Right cardiac atrium (tissue), 5 donors: ENCODE measurements around the gene ARFGAP2. TPM values are rescaled to one million over a fixed set of nuclear protein-coding genes. Genes with fewer than 3 reads are reported as not detected.

Source experiments
- ATAC-seq, 2 donors: fragments of 200-7000 bp; cut with Tn5 transposase; one replicate each; pipeline versions ENCODE4 v1.8.0 to v1.9.1; 2020; ENCODE audit warnings: moderate library complexity in 2 of 2, mild to moderate bottlenecking in 1 of 2
- DNase-seq, 3 donors: peaks; one replicate each; pipeline ENCODE4 v3.0.0-alpha.2; 2020
- H3K27ac ChIP-seq: one replicate; pipeline ENCODE4 v1.5.1; 2013; ENCODE audit warnings: mild to moderate bottlenecking, low read length, control low read depth, moderate library complexity
- H3K27me3 ChIP-seq: one replicate; pipeline ENCODE4 v1.6.1; 2013; ENCODE audit not compliant: control insufficient read depth, insufficient read depth
- H3K4me1 ChIP-seq: one replicate; pipeline ENCODE4 v1.6.1; 2013; ENCODE audit warnings: low read length; ENCODE audit not compliant: control insufficient read depth, insufficient read depth
- H3K4me3 ChIP-seq: one replicate; pipeline ENCODE4 v1.5.1; 2013; ENCODE audit warnings: low read length, control low read depth
- H3K9me3 ChIP-seq: one replicate; pipeline ENCODE4 v1.6.1; 2013; ENCODE audit warnings: low read length; ENCODE audit not compliant: control insufficient read depth
- WGBS: extraction: QIAGEN DNeasy Blood & Tissue Kit; methylation state at CpG from one replicate; pipeline ENCODE4 v1.1.7; 2013; 5-methylcytosine and 5-hydroxymethylcytosine counted together
- intact Hi-C, 4 donors: fragments of 100-400 bp; cut with DNase I; formaldehyde crosslinking; loops; one replicate each; pipeline versions ENCODE4 v1.11.0 to v1.14.0; 2022 to 2023
- polyA plus RNA-seq: library from polyadenylated mRNA; stranded (reverse); fragments of 200-250 nt; gene quantifications from one replicate; pipeline ENCODE4 v1.2.3, GENCODE V29; 2013
- total RNA-seq, 4 donors: library from RNA; stranded (reverse); fragmentation: NEBNext Ultra II Directional; extraction: Animal tissue kit (Norgen Biotek cat#: 25700); gene quantifications; one replicate each; pipeline ENCODE4 v1.2.1, GENCODE V29; 2021
- donor health status: healthy with polysubstance abuse.
- donor health status: DM: no; HTN: yes; CAD: no.
- donor health status: DM: no; HTN: no; CAD: no.
- donor health status: DM: no; HTN: yes; CAD: no; lungs with severe emphysema.
- donor health status: DM: yes; HTN: yes; CAD: no.

ARFGAP2 gene
- total and polyA plus RNA-seq, 5 donors = 39.8 to 67.4 (median 51.5) TPM

DNA sequence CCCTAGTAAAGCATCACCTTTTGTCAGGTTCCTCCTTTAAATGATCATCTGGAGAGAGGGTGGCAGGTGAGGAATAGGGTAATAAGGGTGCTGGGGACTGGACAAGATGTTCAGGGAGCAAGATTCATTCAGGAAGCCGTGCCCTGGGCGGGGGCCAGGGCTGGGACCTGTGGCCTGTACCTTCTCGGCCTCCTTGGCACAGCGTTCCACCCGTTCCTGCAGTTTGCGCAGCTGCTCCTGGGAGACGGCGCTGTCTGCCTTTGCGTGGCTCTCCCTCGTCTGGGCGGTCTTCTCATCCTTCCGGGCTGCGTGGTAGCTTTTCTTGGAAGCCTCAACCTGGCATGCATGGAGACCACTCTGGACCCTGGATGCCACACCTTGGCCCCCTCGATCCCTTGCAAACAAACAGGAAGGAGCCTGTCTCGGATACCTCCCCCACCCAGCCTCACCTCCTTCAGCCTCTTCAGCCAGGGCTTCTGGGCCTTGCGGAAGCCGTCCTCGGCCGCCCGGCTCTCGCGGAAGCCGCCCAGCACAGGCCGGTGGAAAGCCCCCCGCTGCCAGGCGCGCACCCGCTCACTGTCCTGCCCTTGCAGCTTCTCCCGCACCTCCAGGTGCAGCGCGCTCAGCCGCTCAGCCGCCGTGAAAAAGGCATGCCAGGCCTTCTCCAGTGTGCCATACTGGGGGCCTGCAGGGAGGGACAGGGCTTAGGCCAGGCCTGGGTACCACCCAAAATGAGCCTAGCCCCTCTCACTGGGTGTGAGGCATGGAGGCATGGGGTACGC is 3.5 kb upstream of the ARFGAP2 start:
- Histone ChIP-seq H3K27me3 (no peaks in the 10 kb centered on the region), H3K27ac (no peak overlapping the region), H3K4me1 (peaks cover 13% of the 10 kb centered on the region), H3K4me3 (no peak overlapping the region), H3K9me3 (no peaks in the 10 kb centered on the region)
- ATAC-seq (no peak), DNase-seq (no peak)
- 93% methylated on average over 35 of the region's 35 CpGs for WGBS
- intact Hi-C loops = loop anchor here in 2 of 4 donors (5.0 to 10.0 kb wide), 2 partner anchors 77 to 175 kb away; partner anchors contain the start of genes MYBPC3 (in 1 of the 2) and NR1H3 (in 1 of the 2)

DNA sequence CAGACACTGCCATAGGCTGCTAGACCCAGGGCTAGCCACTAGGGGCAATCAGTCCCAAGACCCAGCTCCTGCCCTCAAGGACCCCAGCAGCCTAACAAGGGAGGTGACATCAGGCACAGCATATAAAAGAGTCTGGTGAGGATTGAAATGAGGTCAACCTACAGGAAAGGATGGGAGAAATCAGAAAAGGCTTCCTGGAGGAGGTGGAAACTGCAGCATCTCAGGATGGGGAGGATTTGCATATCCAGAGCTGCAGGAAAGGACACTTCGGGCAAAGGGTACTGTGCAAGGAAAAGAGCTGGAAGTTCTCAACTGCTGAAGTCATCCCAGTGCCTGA is 2.9 kb upstream of the ARFGAP2 start:
- H3K4me3 ChIP-seq = no peak overlapping the region
- peaks cover 13% of the 10 kb centered on the region for H3K4me1 ChIP-seq
- no peaks in the 10 kb centered on the region for H3K9me3 ChIP-seq
- intact Hi-C loops = loop anchor here in 2 of 4 donors (5.0 kb wide), 3 partner anchors 83 to 173 kb away; partner anchors contain the start of gene MYBPC3 (in 1 of the 2)
- no peak overlapping the region for H3K27ac ChIP-seq
- DNase-seq (no peak), ATAC-seq (no peak)
- no peaks in the 10 kb centered on the region for H3K27me3 ChIP-seq
- 95% methylated on average over 1 of the region's 1 CpG for WGBS

DNA sequence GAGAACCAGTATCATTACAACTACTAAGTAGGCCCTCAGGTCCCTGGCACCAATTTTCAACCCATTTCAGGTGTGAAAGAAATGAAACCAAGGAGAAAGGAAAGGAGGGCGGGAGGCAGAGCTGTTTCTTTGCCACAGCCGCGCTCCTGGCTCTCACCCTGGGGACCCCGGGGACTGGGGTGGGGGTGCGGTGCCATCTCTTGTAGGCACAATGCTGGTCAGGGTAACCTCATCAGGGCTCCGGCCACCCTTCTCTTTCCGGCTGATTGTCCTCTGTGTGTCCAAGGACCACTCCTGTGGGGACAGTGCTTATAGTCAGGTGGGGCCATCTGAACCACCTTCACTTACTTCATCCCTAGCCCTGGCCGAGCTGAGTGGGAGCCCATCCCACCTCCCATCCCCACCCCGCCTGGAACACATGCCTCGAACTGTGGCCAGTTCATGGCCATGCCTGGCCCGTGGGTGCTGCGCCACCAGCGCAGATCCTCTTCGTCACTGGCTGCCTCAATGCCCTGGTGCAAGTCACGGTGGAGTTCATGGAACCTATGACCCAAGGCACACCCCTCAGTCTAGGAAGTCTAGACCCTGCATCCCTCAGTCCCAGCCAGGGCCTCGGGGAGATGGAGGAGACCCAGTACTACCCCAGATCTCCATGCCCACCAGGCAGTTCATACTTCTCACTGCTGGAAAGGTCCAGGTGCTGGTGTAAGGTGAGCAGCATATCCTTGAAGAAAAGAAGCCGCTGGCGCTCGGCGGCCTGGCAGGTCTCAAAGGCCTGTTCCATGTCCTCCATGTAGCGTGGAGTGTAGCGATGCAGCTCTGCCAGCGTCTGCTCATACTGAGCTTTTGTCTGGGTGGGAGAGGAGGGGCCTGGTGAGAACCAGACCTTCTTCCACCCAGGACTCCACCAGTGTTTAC is 2.3 kb upstream of the ARFGAP2 start:
- intact Hi-C loops = loop anchor here in 2 of 4 donors (5.0 kb wide), 3 partner anchors 83 to 173 kb away; partner anchors contain the start of gene MYBPC3 (in 1 of the 2)

DNA sequence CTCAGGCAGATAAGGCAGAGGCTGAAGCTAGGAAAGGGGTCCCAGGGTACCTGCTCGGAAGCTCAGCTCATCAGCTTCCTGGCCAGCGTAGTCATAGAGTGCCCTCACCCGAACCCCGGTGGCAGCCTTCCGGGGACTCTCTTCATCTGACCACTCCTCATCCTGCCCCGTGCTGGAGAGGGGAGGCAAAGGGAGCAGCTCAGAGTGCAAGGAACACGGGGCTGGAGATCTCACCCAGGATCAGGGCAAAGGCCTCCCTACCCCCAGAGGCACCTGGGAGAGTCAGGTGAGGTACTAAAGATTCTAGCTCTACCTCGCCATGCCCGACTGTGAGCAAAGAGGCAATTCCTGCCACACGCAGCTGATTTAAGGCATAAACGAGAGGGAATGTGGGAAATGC is 1.6 kb upstream of the ARFGAP2 start:
- intact Hi-C loops = loop anchor here in 2 of 4 donors (5.0 kb wide), 3 partner anchors 84 to 174 kb away; partner anchors contain the start of gene MYBPC3 (in 1 of the 2)
- no peaks in the 10 kb centered on the region for H3K27me3 ChIP-seq
- H3K4me3 ChIP-seq = no peak overlapping the region
- H3K27ac ChIP-seq = peak overlapping the region; percentile 99
- 86% methylated on average over 11 of the region's 11 CpGs for WGBS
- no peaks in the 10 kb centered on the region for H3K9me3 ChIP-seq
- DNase-seq (no peak), ATAC-seq (no peak)
- H3K4me1 ChIP-seq = peaks cover 13% of the 10 kb centered on the region

More for the DNA sequence above, 2.3 kb upstream of the ARFGAP2 start:
- WGBS = 92% methylated on average over 23 of the region's 23 CpGs
- H3K9me3 ChIP-seq = no peaks in the 10 kb centered on the region
- H3K4me3 ChIP-seq = no peak overlapping the region
- ATAC-seq (no peak), DNase-seq (no peak)
- H3K4me1 ChIP-seq = peaks cover 13% of the 10 kb centered on the region
- no peaks in the 10 kb centered on the region for H3K27me3 ChIP-seq
- peak overlapping the region; percentile 99 for H3K27ac ChIP-seq

DNA sequence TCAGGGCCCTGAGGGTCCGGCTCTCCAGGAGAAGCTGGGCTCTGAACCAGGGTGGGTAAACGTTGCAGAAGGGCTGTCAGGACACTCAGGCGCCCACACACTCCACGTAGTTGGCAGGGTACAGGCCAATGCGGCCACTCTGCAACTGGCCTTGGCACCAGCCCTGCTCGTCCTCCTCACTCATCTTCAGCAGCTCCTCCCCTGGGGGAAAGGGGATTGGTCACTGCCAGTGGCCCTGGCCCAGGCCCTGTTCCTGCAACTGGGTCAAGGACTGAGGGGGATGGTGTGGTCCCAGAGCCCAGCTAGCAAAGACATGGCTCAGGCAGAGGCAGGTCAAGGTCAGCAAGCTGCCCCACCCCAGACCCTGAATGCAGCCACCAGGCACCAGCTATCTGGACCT is 1.2 kb upstream of the ARFGAP2 start:
- H3K9me3 ChIP-seq = no peaks in the 10 kb centered on the region
- H3K4me1 ChIP-seq = peaks cover 13% of the 10 kb centered on the region
- peak overlapping the region; percentile 99 for H3K27ac ChIP-seq
- H3K27me3 ChIP-seq = no peaks in the 10 kb centered on the region
- DNase-seq (peak; percentile 44 to 83 (median 73)), ATAC-seq (peak in 1 of 2 donors; percentile 3)
- intact Hi-C loops = loop anchor here in 2 of 4 donors (2.0 to 5.0 kb wide), 4 partner anchors 84 to 179 kb away; partner anchors contain the start of gene MYBPC3 (in 1 of the 2)
- H3K4me3 ChIP-seq = peak overlapping the region; percentile 57
- 27% methylated on average over 6 of the region's 6 CpGs for WGBS

DNA sequence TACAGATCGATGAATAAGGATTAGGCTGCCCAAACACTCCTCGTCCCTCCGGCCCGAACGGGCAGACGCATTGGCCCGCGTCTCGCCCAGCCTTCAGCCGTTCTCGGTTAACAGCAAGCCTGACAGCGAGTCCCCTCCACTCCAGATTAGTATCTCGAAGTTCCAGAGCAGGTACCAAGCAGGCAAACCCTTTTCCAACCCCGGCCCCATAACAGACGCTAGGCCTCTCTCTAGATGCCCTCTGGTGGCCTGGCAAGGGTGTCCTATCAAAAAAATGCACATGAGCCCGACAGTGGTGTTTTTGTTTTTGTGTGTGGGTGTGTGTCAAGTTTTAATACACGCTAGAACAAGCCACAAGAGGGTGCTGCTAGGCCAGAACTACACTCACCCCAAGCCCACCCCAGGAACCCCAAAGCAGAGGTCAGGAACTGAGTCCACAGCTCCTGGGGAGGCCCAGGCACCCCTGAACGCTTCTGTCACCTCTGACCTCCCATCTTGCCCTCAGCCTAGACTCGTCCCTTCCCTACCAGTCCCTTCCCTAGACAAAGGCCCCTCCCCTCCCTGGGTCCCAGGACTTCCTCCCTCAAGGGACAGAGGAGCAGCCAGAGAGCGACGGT is 658 bp upstream of the ARFGAP2 start:
- DNase-seq (peak; percentile 56 to 84 (median 81)), ATAC-seq (peak; percentile 54 to 59)
- no peaks in the 10 kb centered on the region for H3K9me3 ChIP-seq
- 2% methylated on average over 21 of the region's 21 CpGs for WGBS
- H3K27ac ChIP-seq = peak overlapping the region; percentile 99
- H3K4me1 ChIP-seq = peaks cover 13% of the 10 kb centered on the region
- intact Hi-C loops = loop anchor here in 2 of 4 donors (2.0 to 5.0 kb wide), 4 partner anchors 85 to 179 kb away; partner anchors contain the start of gene MYBPC3 (in 1 of the 2)
- H3K4me3 ChIP-seq = peak overlapping the region; percentile 57
- no peaks in the 10 kb centered on the region for H3K27me3 ChIP-seq

DNA sequence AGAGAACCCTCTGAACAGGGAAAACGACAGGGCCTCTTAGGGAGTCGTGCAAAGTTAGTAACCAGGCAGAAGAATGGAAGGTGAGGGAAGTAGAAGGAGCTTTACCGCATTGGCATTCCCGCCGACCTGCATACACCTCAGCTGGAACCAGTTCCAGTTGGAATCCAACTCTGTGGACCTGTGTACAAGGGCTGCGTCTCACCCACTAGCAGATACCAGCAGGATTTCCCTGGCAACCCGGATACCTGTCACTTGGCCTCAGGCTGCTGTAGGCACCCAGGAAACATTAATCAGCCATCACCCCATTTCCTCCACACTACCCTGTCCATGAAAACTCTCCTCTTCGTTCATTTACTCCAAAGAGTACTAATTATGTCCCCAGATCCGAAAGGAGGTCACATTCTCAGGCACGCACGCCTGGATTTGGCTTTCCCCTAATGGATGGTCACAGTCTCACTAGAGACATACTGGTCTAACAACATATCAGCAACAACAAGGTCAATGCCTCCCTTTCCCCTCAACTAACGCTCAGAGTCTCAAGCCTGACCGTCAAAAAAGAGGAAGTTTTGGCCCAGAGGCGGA is 842 bp downstream of the ARFGAP2 start:
- no peaks in the 10 kb centered on the region for H3K9me3 ChIP-seq
- H3K27me3 ChIP-seq = no peaks in the 10 kb centered on the region
- peak overlapping the region; percentile 82 for H3K4me3 ChIP-seq
- DNase-seq (no peak), ATAC-seq (no peak)
- peaks cover 13% of the 10 kb centered on the region for H3K4me1 ChIP-seq
- peak overlapping the region; percentile 91 for H3K27ac ChIP-seq
- whole genome bisulfite sequencing = 30% methylated on average over 14 of the region's 14 CpGs
- intact Hi-C loops = loop anchor here in 2 of 4 donors (2.0 to 5.0 kb wide), 4 partner anchors 86 to 181 kb away; partner anchors contain the start of gene MYBPC3 (in 1 of the 2)

DNA sequence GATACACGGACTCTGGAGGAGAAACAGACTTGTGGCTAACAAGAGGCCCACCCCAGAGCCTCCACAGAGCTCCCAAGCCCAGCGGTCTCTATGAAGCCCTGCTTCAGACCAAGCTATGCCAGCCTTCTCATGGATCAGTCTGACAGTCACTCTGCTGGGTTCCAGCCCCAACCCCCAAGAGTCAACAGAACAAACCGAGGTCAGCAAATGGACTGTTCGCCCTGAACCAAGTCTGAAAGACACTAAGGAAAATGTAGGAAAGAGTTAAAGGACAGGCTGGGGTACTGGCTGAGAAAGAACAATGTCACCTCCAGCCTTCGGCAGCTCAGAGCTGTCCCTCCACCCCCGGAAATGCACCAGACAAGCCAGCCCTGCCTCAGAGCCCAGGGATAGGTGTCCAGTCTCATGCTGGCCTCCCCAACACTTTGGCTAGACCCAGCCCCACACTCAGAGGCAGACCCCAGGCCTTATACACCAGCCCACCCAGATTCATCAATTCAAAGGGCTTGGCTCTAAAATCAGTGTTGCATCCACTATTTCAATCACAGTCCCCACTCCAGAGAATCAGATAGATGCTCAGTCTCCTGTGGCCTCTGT is 3.8 kb downstream of the ARFGAP2 start:
- DNase-seq (no peak), ATAC-seq (no peak)
- no peak overlapping the region for H3K4me3 ChIP-seq
- H3K27me3 ChIP-seq = no peaks in the 10 kb centered on the region
- no peaks in the 10 kb centered on the region for H3K9me3 ChIP-seq
- intact Hi-C loops = no loop called here
- 68% methylated on average over 6 of the region's 6 CpGs for WGBS
- H3K4me1 ChIP-seq = peaks cover 10% of the 10 kb centered on the region
- no peak overlapping the region for H3K27ac ChIP-seq

DNA sequence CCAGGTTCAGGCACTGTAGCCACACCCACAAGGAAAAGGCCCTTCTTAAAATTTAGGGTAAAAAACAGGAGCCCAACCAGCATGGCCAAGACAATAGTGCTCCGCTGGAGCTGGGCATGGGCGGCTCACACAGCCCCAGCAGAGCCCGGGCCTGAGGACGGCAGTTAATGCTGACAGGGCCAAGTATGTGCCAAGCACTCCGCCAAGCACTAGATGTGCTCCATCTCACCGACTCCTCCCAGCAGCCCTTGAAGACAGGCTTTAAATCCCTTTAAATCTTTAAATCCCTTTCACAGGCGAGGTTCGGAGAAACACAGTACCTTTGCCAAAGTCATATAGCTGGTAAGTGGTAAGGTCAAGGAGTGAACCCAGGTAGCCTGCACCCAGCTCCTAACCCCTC is 4.8 kb downstream of the ARFGAP2 start:
- Histone ChIP-seq H3K4me1 (peaks cover 6% of the 10 kb centered on the region), H3K27ac (no peak overlapping the region), H3K9me3 (no peaks in the 10 kb centered on the region), H3K4me3 (no peak overlapping the region), H3K27me3 (no peaks in the 10 kb centered on the region)
- WGBS = 77% methylated on average over 8 of the region's 8 CpGs
- ATAC-seq (no peak), DNase-seq (no peak)
- intact Hi-C loops = no loop called here
